ENCODE measurements around the gene TEX22.

TEX22 gene

GRCh38 chr14:105384605-105385321, 13.6 kb upstream of the TEX22 start:
- DNase-seq (ENCODE audit: low read depth in 2 of 2) = no peak

GRCh38 chr14:105385322-105385637, 13.1 kb upstream of the TEX22 start:
- no peak for DNase-seq (ENCODE audit: low read depth in 2 of 2)

DNA sequence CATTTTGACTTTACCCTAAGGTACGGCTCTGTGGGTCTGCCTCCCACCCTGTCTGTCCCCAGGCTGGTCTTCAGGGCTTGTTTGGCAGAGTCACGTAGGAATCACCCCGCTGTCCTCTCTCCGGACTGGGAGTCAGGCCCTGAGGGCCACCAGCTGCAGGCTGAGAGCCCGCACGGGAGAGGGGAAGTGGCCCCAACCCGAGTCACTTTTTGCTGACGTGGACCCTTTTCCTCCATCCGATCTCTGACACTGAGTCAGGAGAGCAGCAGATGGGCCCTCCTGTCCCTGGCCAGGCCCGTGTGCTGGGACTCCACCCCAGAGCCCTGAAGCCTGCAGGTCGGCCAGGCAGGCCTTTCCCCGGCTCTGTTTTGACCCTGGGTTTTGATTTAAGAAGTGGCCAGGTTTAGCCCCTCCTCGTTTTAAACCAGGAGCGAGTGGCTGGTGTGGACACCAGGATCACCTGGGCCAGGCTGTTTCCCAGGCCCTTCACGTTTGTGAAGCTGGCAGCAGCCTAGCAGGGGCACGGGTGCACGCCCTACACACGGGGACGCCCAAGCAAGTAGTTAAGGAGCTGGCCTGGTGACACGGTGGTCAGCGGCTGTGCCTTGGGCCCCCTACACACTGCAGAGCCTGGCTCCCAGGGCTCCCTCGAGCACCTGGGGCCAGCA, 12.5 kb upstream of the TEX22 start:
- no peak for DNase-seq (ENCODE audit: low read depth in 2 of 2)

DNA sequence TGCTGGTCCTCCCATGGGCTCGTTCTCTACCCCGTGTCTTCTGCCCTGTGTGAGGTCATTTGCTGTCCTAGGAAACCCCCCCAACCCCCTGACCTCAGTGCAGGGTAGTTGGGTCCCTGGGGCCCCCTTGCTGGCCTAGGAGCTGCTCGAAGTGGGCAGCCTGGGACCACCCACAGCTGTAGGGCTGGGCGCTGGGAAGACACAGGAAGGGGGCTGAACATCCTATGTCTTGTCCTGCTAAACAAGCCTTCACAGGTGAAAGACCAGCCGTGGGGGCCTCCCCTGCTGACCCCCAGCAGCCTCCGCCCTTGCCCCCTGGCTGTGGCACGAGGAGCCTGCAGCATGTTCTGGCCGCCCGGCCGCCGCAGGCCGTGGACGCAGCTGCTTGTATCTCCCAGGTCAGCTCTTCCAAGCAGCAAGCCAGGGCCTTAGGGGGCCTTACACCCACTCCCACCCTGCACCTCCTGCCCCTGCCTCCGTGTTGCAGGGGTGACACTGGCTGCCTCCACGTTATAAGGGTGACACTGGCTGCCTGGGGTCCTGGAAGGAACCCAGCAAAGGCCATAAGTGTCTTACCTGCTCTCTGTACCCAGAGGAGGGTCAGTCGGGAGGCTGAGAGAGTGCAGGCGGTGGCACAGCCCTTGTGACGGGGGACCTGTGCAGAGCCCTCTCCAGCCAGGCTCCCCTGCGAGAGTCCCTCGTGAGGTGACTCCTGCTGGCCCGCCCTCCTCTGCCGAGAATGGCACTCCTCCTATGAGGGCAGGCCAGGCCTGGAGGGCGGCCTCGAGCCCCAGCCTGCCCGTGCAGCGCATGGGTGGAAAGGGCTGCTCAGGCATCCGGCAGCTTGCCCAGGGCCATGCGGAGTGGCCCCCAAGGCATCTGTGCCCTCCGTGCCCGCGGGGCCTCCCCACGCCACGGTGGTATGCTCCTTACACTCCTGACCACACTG, 11.5 kb upstream of the TEX22 start:
- no peak for DNase-seq (ENCODE audit: low read depth in 2 of 2)

DNA sequence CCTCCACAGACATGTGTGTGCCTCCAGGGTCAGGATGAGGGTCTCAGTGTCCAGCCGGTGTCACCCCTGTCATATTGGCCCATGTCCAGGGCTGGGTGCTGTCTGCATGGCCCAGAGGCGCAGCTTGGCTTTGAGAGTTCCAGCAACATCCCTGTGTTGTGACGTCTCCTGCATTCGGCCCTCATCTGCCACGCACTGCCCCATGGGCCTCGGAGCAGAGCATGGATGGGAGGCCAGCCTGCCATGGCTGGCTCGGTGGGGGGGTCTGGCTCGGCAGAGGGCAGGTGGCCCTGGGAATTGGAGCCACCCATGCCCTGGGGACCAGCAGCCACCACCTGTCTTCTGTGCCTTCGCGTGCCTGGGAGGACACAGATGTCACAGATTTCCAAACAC, 10.8 kb upstream of the TEX22 start:
- DNase-seq (ENCODE audit: low read depth in 2 of 2) = no peak

- no peak for DNase-seq (ENCODE audit: low read depth in 2 of 2)
Measured at GRCh38 chr14:105388110-105388951, 10.0 kb upstream of the TEX22 start.

DNA sequence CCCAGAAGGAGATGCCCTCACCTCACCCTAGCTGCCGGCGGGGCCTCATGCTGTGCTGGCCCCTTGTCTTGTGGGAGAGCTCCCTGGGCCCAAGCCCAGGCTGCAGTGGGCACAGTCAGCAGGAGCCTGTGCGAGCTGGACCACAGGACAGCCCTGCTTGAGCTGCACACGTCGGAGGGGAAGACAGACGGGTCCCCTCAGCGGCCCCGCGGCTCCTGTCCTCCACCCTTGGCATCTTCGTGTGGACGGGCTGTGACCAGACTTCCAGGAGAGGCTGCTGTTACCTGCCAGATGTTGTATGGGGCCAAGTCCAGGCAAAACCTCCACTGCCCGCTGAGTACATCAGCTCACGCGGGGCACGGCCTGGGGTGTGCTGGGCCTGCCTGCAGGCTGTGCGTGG, 9.4 kb upstream of the TEX22 start:
- no peak for DNase-seq (ENCODE audit: low read depth in 2 of 2)

GRCh38 chr14:105389534-105389933, 8.8 kb upstream of the TEX22 start:
- no peak for DNase-seq (ENCODE audit: low read depth in 2 of 2)

GRCh38 chr14:105389976-105390848, 8.1 kb upstream of the TEX22 start:
- no peak for DNase-seq (ENCODE audit: low read depth in 2 of 2)

GRCh38 chr14:105390849-105391500, 7.4 kb upstream of the TEX22 start:
- no peak for DNase-seq (ENCODE audit: low read depth in 2 of 2)

DNA sequence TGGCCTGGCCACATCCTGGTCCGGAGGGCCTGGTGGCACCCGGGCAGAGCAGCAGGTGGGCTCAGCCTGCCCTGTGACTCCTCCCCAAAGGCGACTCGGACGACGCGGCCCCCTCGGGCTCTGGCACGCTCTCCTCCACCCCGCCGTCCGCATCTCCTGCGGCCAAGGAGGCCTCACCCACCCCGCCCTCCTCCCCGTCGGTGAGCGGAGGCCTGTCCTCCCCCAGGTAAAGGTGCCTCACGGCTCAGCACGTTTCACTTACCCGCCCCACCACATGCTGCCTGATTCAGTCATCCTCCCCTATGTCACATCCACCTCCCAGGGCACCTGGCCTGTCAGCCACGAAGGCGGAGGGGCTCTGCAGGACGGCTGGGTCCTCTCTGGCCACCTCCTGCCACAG, 6.8 kb upstream of the TEX22 start:
- DNase-seq (ENCODE audit: low read depth in 2 of 2) = no peak

DNA sequence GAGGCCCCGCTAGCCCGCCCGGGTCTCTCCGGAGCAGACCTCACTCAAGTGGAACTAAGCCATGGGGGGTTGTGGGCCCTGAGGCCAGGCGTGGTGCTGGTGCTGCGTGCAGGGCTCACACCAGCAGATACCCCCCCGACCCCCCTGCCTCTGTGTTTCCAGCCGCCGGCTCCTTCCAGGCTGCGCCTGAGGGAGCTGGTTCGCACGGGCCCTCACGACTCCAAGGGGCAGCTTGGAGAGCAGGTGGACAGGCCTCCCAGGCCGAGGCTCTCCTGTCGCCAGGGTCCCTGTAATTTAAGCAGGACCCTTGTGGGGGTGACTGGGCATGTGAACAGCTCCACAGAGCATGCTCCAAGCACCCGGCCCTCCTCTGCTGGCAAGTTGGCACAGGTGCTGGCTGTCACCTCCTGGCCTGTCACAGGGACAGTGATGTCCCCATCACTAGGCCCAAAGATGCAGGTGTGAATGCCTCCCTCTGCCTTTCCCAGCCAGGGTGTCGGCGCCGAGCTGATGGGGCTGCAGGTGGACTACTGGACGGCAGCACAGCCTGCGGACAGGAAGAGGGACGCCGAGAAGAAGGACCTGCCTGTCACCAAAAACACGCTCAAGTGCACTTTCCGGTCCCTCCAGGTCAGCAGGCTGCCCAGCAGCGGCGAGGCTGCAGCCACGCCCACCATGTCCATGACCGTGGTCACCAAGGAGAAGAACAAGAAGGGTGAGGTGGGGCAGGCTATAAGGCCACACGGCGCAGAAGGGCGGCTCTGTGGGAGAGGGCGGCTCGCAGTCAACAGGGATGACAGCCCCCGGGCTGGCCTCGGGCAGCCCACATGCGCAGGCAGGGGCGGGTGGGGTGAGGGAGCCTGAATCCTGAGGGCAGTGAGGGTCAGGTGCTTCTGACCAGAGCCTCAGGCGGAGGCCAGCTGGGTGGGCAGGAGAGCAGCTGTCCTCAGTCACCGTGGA, 5.9 kb upstream of the TEX22 start:
- no peak for DNase-seq (ENCODE audit: low read depth in 2 of 2)

GRCh38 chr14:105393151-105393550, 5.2 kb upstream of the TEX22 start:
- no peak for DNase-seq (ENCODE audit: low read depth in 2 of 2)

- DNase-seq (ENCODE audit: low read depth in 2 of 2) = no peak
Measured at GRCh38 chr14:105394714-105395537, 3.4 kb upstream of the TEX22 start.

DNA sequence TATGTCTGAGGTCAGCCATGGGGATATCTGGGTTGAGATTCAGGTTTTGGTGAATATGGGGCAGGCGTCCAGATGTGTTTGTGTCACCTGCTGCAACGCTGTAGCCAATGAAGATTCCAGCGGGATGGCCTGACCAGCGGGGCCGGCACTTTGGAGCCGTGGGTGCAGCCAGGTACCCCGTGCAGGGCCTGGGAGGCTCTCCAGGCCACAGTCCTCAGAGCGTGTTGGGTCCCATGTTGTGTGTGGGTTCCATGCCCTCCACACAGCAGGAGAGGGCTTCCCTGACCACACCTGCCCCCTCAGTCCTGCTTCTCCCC, 2.8 kb upstream of the TEX22 start:
- no peak for DNase-seq (ENCODE audit: low read depth in 2 of 2)

DNA sequence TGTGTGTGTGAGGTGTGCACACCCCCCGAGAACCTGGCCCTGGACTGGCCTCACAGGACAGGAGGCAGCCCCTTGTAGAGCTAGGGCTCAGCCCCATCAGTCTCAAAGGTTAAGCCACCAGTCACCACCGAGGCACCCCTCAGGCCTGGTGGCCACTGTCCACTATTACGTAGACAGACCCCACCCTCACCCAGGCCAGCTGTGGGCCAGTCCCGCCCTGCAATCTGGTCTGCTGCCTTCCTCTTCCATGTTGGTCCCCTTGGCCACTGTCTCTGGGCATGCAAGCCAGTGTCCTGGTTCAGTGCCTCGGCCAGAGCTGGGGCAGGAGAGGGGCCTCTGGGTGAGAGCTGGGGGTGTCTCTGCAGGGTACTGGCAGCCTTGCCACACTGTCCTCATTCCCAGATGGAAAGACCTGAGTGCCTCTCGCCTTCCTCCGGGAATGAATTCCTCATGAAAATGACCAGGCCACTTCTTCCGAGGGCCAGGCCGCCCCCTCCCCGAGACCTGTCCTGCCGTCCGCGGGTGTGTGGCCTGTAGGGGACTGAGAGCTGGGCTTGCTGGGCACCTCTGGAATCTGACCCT, 897 bp upstream of the TEX22 start:
- no peak for DNase-seq (ENCODE audit: low read depth in 2 of 2)

DNA sequence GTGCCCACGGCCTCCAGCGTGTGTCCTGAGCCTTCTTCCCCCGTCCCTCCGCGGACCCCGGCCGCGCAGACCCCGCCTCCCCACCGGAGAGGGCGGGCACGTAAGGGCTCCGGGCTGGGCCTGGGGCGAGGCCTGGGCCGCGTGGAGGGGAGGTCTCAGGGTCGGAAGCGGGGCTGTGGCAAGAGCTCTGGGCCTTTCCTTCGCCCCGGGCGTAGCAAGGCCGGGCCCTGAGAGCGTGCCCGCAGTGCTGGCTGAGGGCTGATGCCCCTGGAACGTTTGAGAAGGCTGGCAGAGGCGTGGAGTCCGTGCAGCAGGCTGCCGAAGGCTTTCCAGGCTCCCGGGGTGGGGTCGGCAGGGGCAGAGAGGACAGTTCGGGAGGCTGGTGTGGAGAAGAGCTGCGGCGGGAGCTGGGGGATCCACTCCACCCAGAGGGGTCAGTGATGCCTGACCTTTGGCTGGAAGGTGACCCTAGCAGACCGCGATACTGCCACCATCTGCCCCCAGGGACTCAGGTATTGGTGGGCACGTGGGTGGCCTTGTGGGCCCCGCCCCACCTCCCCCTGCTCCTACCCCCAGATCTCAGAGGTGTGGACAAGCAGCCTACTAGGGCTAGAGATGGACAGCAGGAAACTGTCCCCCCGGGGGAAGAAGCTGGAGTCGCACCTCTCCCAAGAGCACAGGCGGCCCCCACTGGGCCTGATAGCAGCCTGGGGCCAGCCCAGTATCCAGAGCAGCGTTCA, 558 bp downstream of the TEX22 start:
- DNase-seq (ENCODE audit: low read depth in 2 of 2) = peak in 1 of 2 donors; percentile 21
